Heart right ventricle (tissue), 16 donors: ENCODE data around the gene SRC. TPM values are rescaled to one million over a fixed set of nuclear protein-coding genes. Genes with fewer than 3 reads are reported as not detected.

Experiments
- ATAC-seq, 8 donors: fragments of 200-7000 bp; cut with Tn5 transposase; one replicate each; pipeline ENCODE4 v1.9.1; 2020; ENCODE audit warnings: mild to moderate bottlenecking in 8 of 8, moderate library complexity in 8 of 8, moderate number of reproducible peaks in 1 of 8
- DNase-seq, 2 donors: peaks; one replicate each; pipeline ENCODE4 v3.0.0-alpha.2; 2020
- H3K27ac ChIP-seq, 10 donors: fragments of 200-600 bp; sonication (generic) in 2 of 10; one replicate each; pipeline versions ENCODE4 v1.5.0 to v1.8.0; 2020 to 2022; ENCODE audit warnings: mild to moderate bottlenecking in 3 of 10
- H3K27me3 ChIP-seq, 7 donors: fragments of 200-600 bp; one replicate each; pipeline ENCODE4 v1.8.0; 2021 to 2022; ENCODE audit warnings: mild to moderate bottlenecking in 2 of 7
- H3K36me3 ChIP-seq, 9 donors: fragments of 200-600 bp; sonication (generic) in 1 of 9; one replicate each; pipeline versions ENCODE4 v1.5.0 to v1.8.0; 2020 to 2022; ENCODE audit warnings: mild to moderate bottlenecking in 2 of 9
- H3K4me1 ChIP-seq, 9 donors: fragments of 200-600 bp; sonication (generic) in 1 of 9; one replicate each; pipeline versions ENCODE4 v1.5.0 to v1.8.0; 2020 to 2022; ENCODE audit warnings: mild to moderate bottlenecking in 4 of 9
- H3K4me3 ChIP-seq, 10 donors: fragments of 200-600 bp; sonication (generic) in 2 of 10; one replicate each; pipeline versions ENCODE4 v1.5.0 to v1.8.0; 2020 to 2022; ENCODE audit warnings: mild to moderate bottlenecking in 7 of 10, moderate library complexity in 2 of 10
- H3K9me3 ChIP-seq, 11 donors: fragments of 200-600 bp in 10 of 11; sonication (generic) in 2 of 11; one replicate each; pipeline versions ENCODE4 v1.5.0 to v1.8.0; 2013 to 2022; ENCODE audit warnings: mild to moderate bottlenecking in 2 of 11, control low read depth in 1 of 11, moderate library complexity in 1 of 11
- WGBS, 2 donors: extraction: QIAGEN DNeasy Blood & Tissue Kit; methylation state at CpG; one replicate each; pipeline ENCODE4 v1.1.7; 2013; ENCODE audit warnings: inconsistent platforms in 1 of 2; 5-methylcytosine and 5-hydroxymethylcytosine counted together
- intact Hi-C, 10 donors: fragments of 100-400 bp; cut with DNase I; formaldehyde crosslinking; loops; one replicate each; pipeline versions ENCODE4 v1.11.1 to v1.14.2; 2022
- polyA plus RNA-seq, 2 donors: library from polyadenylated mRNA; stranded (reverse); fragments of 200-250 nt; gene quantifications; one replicate each; pipeline ENCODE4 v1.2.3, GENCODE V29; 2013
- total RNA-seq, 10 donors: library from RNA; stranded (reverse); fragmentation: NEBNext Ultra II Directional in 3 of 10; extraction: Animal tissue kit (Norgen Biotek cat#: 25700) in 3 of 10; gene quantifications; one replicate each; pipeline versions ENCODE4 v1.2.1 to v1.2.4, GENCODE V29; 2021 to 2023
- TF ChIP-seq, protein P1 (sequence below), 9 donors: fragments of 200-600 bp; sonication (generic) in 2 of 9; IDR thresholded peaks; one replicate each; pipeline versions ENCODE4 v1.5.0 to v1.8.0; 2021 to 2022; ENCODE audit warnings: antibody characterized with exemption in 9 of 9, mild to moderate bottlenecking in 5 of 9, moderate library complexity in 1 of 9
- donor health status: Arrhythmogenic right ventricular cardiomyopathy.
- donor health status: ischemic (EF 13 %, LVEDD 7.1; RV severe dilation, severe dysfunction).
- donor health status: healthy with polysubstance abuse.
- donor health status: DM: no; HTN: yes; CAD: no.
- donor health status: DM: no; HTN: no; CAD: no.
- donor health status: ischemic (EF 25% LVEDD 6.9; RV normal size, moderate dysfunction).
- donor health status: ischemic (EF 25% LVEDD 5.7; RV mildly dilated, moderate dysfunction).
- donor health status: healthy.
- donor health status: DM: yes; HTN: yes; CAD: no.
- donor health status: Ischemic cardiomyopathy.
- donor health status: ischemic (EF 35%, LVEDD 5.7; RV mildly dilated, moderate dysfunction).
- donor health status: nonischemic (EF 11% LVEDD 7.7; RV severe dilation, severe dysfunction).
- donor health status: DM: yes; HTN: yes; CAD: no.
- donor health status: PGD.
- donor health status: ischemic (EF 29% LVEDD 5.4; RV normal size, mild dysfunction).
- donor health status: nonischemic (EF 23%, LVEDD 6.1; RV moderate dilation, normal function).

Gene SRC
- total and polyA plus RNA-seq, 12 donors, result 1.9 to 10.8 (median 4.2) TPM

DNA sequence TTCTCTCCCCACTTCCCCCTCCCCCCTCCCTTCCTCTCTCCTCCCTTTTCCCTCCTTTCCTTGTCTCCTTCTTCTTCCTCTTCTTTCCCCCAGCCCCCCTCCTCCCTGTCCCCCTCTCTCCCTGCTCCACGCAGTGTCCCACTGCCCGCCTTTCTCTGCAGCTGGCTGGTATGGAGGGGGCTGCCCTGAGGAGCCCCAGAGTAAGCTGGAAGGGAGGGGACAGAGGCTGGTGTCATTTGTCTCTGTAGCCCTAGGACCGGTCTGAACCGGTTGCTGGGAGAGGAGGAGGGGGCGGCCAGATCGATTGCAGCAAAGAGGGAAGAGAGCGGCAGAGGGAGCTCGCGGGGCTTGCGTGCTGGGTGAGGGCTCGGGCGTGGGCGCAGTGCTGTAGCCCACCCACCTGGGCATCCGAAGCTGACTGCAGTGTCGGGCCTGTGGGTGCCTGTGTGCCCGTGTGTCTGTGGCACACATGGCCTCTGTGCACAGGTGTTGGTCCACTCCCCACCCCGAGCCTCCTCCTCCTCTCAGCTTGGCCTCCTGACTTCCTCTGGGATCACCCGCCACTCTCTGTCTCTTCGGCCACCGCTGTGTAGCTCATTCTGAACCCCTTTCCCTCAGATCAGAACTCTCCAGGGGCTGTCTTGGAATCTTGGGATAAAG, 50.6 kb downstream of the SRC start:
- H3K4me3 ChIP-seq, result no peak overlapping the region
- ATAC-seq, result no peak
- no peaks in the 10 kb centered on the region for H3K27me3 ChIP-seq
- H3K9me3 ChIP-seq, result no peaks in the 10 kb centered on the region
- H3K4me1 ChIP-seq, result peaks cover 0 to 14% (median 0%) of the 10 kb centered on the region in 9 donors
- no peak for DNase-seq
- peaks cover 0 to 32% (median 0%) of the 10 kb centered on the region in 9 donors for H3K36me3 ChIP-seq
- intact Hi-C loops, result no loop called here
- 60 to 61% methylated on average over 20 of the region's 20 CpGs for WGBS, 2 donors
- TF ChIP-seq, protein P1, sequence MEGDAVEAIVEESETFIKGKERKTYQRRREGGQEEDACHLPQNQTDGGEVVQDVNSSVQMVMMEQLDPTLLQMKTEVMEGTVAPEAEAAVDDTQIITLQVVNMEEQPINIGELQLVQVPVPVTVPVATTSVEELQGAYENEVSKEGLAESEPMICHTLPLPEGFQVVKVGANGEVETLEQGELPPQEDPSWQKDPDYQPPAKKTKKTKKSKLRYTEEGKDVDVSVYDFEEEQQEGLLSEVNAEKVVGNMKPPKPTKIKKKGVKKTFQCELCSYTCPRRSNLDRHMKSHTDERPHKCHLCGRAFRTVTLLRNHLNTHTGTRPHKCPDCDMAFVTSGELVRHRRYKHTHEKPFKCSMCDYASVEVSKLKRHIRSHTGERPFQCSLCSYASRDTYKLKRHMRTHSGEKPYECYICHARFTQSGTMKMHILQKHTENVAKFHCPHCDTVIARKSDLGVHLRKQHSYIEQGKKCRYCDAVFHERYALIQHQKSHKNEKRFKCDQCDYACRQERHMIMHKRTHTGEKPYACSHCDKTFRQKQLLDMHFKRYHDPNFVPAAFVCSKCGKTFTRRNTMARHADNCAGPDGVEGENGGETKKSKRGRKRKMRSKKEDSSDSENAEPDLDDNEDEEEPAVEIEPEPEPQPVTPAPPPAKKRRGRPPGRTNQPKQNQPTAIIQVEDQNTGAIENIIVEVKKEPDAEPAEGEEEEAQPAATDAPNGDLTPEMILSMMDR (IDR thresholded peaks at IDR 0.05), result no peak
- no peak overlapping the region for H3K27ac ChIP-seq

DNA sequence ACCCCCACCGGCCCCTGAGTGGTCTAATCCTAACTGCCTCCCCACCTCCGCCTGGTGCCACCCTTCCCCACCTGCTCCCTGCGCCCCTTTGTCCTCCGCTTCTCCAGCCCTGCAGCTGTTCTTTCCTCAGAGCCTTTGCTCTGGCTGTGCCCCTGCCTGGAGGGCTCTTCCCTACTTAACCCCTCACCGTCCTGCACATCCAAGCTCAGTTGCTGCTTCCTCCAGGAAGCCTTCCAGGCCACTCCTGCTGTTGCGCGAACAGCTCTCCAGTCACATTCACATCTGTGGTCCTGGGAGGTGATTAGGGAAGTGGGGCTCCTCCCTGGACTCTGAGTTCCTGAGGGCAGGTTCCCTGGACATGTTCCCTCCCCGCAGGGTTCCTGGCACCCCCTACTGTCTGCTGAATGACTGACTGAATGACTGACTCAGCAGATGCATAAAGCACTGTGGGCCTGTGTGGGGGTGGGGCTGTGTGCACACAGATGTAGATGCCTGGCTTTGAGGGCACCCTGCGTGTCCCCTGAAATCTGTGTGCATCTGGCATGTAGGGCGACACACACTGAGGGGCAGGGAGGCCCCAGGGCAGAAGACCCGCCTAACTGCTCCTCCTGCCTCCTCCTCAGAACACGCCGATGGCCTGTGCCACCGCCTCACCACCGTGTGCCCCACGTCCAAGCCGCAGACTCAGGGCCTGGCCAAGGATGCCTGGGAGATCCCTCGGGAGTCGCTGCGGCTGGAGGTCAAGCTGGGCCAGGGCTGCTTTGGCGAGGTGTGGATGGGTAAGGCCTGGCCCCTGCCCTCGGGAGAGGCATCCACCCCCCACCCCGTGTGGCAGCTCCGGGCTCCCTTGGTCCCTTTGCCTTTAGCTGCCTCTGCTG, 51.4 kb downstream of the SRC start:
- WGBS, 2 donors, result 87 to 89% methylated on average over 24 of the region's 24 CpGs
- ATAC-seq (peak in 1 of 8 donors; percentile 4), DNase-seq (no peak)
- Histone ChIP-seq H3K4me3 (no peak overlapping the region), H3K4me1 (peaks cover 0 to 14% (median 0%) of the 10 kb centered on the region in 9 donors), H3K27ac (no peak overlapping the region), H3K9me3 (no peaks in the 10 kb centered on the region), H3K27me3 (no peaks in the 10 kb centered on the region), H3K36me3 (peaks cover 0 to 37% (median 0%) of the 10 kb centered on the region in 9 donors)
- intact Hi-C loops, result no loop called here
- TF ChIP-seq, protein P1 (IDR thresholded peaks at IDR 0.05), result no peak

DNA sequence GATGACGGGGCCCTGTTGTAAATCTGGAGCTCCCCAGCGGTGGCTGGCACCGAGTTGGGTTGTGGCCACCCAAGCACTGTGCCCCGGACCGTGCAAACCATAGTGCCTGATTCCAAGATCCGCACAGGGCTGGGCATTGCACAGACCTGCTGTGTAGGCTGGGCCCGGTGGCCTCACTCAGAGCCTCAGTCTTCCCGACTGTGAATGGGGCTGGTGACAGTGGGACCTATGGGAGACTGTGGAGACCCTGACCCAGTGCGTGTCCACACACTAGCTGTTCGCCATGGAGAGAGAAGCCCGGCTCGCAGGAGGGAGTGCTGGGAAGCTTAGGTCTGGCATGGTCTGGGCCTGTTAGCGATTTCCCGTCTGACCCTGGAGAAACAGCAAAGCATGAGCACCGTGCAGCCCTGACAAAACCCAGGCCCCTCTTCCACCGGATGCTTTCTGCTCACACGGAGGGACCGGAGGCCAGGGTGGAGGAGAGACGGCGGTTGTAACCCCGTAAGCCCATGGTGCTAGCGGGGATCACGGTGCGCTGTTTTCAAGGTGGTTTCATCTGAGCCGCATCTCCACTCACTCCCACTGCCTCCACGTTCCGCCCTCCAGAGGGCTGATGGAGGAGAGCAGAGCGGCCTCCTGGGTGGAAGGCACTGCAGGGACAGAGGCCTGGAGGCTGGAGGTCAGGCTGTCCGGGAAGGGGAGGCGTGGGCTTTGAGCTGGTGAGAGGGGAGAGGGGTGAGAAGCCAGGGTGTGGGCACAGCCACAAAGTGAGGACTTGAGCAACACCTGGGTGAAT, 52.2 kb downstream of the SRC start:
- TF ChIP-seq, protein P1 (IDR thresholded peaks at IDR 0.05), result no peak
- WGBS, 2 donors, result 85 to 89% methylated on average over 30 of the region's 30 CpGs
- intact Hi-C loops, result no loop called here

More for the DNA sequence above, 52.2 kb downstream of the SRC start:
- DNase-seq (no peak), ATAC-seq (no peak)
- Histone ChIP-seq H3K27ac (no peak overlapping the region), H3K4me3 (no peak overlapping the region), H3K36me3 (peaks cover 0 to 45% (median 0%) of the 10 kb centered on the region in 9 donors), H3K4me1 (peaks cover 0 to 14% (median 0%) of the 10 kb centered on the region in 9 donors), H3K9me3 (no peaks in the 10 kb centered on the region), H3K27me3 (no peaks in the 10 kb centered on the region)
